Gastroesophageal sphincter (tissue), 3 donors: ENCODE data around the gene CST7.

Source experiments
- CTCF ChIP-seq, 4 experiments: fragments of 200-600 bp in 2 of 4; fragments of 450-650 bp in 2 of 4; sonication (generic) in 1 of 4; IDR thresholded peaks; one replicate each; pipeline ENCODE4 v1.5.1; 2017 to 2019; ENCODE audit warnings: antibody characterized with exemption in 4 of 4, mild to moderate bottlenecking in 2 of 4, moderate library complexity in 2 of 4
- EP300 ChIP-seq: sonication (generic); formaldehyde crosslinking; IDR thresholded peaks from one replicate; pipeline ENCODE4 v1.6.1; 2017; ENCODE audit warnings: antibody characterized with exemption, mild to moderate bottlenecking
- POLR2A ChIP-seq, 2 donors: fragments of 450-650 bp; IDR thresholded peaks; one replicate each; pipeline ENCODE4 v1.6.1; 2017; ENCODE audit warnings: antibody characterized with exemption in 2 of 2, mild to moderate bottlenecking in 2 of 2, moderate library complexity in 1 of 2
- POLR2AphosphoS5 ChIP-seq: sonication (generic); formaldehyde crosslinking; IDR thresholded peaks from one replicate; pipeline ENCODE4 v1.6.1; 2017; ENCODE audit warnings: antibody characterized with exemption

- TF ChIP-seq CTCF (IDR thresholded peaks at IDR 0.05) = no peak
- no peak for TF ChIP-seq POLR2A (IDR thresholded peaks at IDR 0.05)
- TF ChIP-seq POLR2AphosphoS5 = no peak
- no peak for TF ChIP-seq EP300
Measured at GRCh38 chr20:24909086-24909780, 39.8 kb upstream of the CST7 start.
